Measurements from ENCODE around the gene WWC2.

GRCh38 chr4:183147983-183148382, 48.9 kb downstream of the WWC2 start:
- TF ChIP-seq POLR2A (IDR thresholded peaks at IDR 0.05; ENCODE audit: low read depth, low read length) (no peak), CTCF (IDR thresholded peaks at IDR 0.05; ENCODE audit: extremely low read depth in 1 of 2, insufficient read depth in 1 of 2, low read depth in 1 of 2, low read length in 2 of 2) (no peak), EZH2 (IDR thresholded peaks at IDR 0.05; ENCODE audit: borderline replicate concordance, low read depth, low read length, severe bottlenecking) (no peak), POLR2AphosphoS5 (IDR thresholded peaks at IDR 0.05; ENCODE audit: insufficient read depth, low read depth, low read length) (no peak), JUN (IDR thresholded peaks at IDR 0.05; ENCODE audit: borderline replicate concordance, insufficient read depth, insufficient read length, low read depth) (no peak)

Data from endothelial cell of umbilical vein (primary cell).